GM12878 (cell line): ENCODE results near the gene ARHGAP15. TPM values are rescaled to one million over a fixed set of nuclear protein-coding genes. Genes with fewer than 3 reads are reported as not detected.

Experiments
- ATAC-seq: fragments of 200-7000 bp; cut with Tn5 transposase; 3 replicates; pipeline ENCODE4 v1.9.1; 2020; ENCODE audit warnings: mild to moderate bottlenecking, moderate library complexity
- BruUV-seq: library from RNA; stranded (reverse); fragments of 400-500 nt; replicated peaks from 2 replicates; lab custom pipeline; 2021; lab: Mats Ljungman, UMichigan
- CTCF ChIA-PET: fragments of 300-600 bp; sonication (Branson Sonifier 250); formaldehyde crosslinking; extraction: SDS; loops from one replicate; lab custom pipeline; 2021; ENCODE audit warnings: inconsistent platforms; lab: Yijun Ruan, JAX
- POLR2A ChIA-PET: fragments of 350-600 bp; formaldehyde crosslinking; extraction: SDS; loops from one replicate; lab custom pipeline; 2021; ENCODE audit warnings: inconsistent platforms; lab: Charles Lee
- RAD21 ChIA-PET: fragments of 300-600 bp; sonication (Branson Sonifier 250); formaldehyde crosslinking; loops from one replicate; lab custom pipeline; 2023; ENCODE audit warnings: antibody characterized with exemption; ENCODE audit not compliant: unreplicated experiment; lab: Charles Lee
- SMC1A ChIA-PET: fragments of 300-600 bp; sonication (Branson Sonifier 250); formaldehyde crosslinking; loops from one replicate; lab custom pipeline; 2023; ENCODE audit not compliant: unreplicated experiment, uncharacterized antibody; lab: Charles Lee
- DNase-seq: peaks from one replicate; pipeline ENCODE4 v3.0.0-alpha.2; 2011; ENCODE audit warnings: low read depth, low spot score
- FAIRE-seq: peaks from 3 replicates; lab custom pipeline; 2011; peaks lifted over from hg19 to GRCh38; lab: Jason Lieb, UNC
- H2AFZ ChIP-seq: 2 replicates; pipeline ENCODE4 v1.6.0; 2011; ENCODE audit warnings: low read depth, low read length, control low read depth; ENCODE audit not compliant: control insufficient read depth
- H3K27ac ChIP-seq: 2 replicates; pipeline ENCODE4 v1.5.1; 2011; ENCODE audit warnings: control low read depth; ENCODE audit not compliant: control insufficient read depth, insufficient read depth
- H3K27me3 ChIP-seq, 2 experiments: replicated peaks in 1 of 2; 2 replicates each; pipeline versions ENCODE4 v1.6.0 to v1.6.1; 2011; ENCODE audit warnings: low read length in 1 of 2; ENCODE audit not compliant: control insufficient read depth in 2 of 2, insufficient read depth in 2 of 2
- H3K36me3 ChIP-seq, 2 experiments: 2 replicates each; pipeline ENCODE4 v1.5.1; 2011; ENCODE audit warnings: low read length in 1 of 2; ENCODE audit not compliant: control insufficient read depth in 2 of 2, insufficient read depth in 2 of 2
- H3K4me1 ChIP-seq: 2 replicates; pipeline ENCODE4 v1.6.1; 2011; ENCODE audit warnings: mild to moderate bottlenecking, low read length, moderate library complexity, mixed read lengths; ENCODE audit not compliant: control insufficient read depth, insufficient read depth
- H3K4me2 ChIP-seq: 2 replicates; pipeline ENCODE4 v1.6.0; 2011; ENCODE audit warnings: control low read depth; ENCODE audit not compliant: control insufficient read depth, insufficient read depth
- H3K4me3 ChIP-seq: fragments of 200-600 bp; sonication (generic); 2 replicates; pipeline ENCODE4 v1.5.1; 2016
- H3K79me2 ChIP-seq: 2 replicates; pipeline ENCODE4 v1.6.0; 2011; ENCODE audit warnings: low read length; ENCODE audit not compliant: control insufficient read depth, insufficient read depth
- H3K9ac ChIP-seq: 2 replicates; pipeline ENCODE4 v1.8.0; 2011; ENCODE audit warnings: low read length, control low read depth, mixed read lengths; ENCODE audit not compliant: control insufficient read depth, insufficient read depth
- H3K9me3 ChIP-seq: replicated peaks from 3 replicates; pipeline ENCODE4 v1.5.1; 2011; ENCODE audit warnings: mild to moderate bottlenecking, low read length; ENCODE audit not compliant: control insufficient read depth, insufficient read depth
- H4K20me1 ChIP-seq: 2 replicates; pipeline ENCODE4 v1.6.0; 2011; ENCODE audit not compliant: control insufficient read depth, insufficient read depth
- JUNB ChIP-seq: IDR thresholded peaks from 2 replicates; pipeline ENCODE4 v1.6.1; 2016; ENCODE audit warnings: antibody characterized with exemption, mild to moderate bottlenecking
- RUNX3 ChIP-seq: IDR thresholded peaks from 2 replicates; pipeline ENCODE4 v1.6.1; 2012; ENCODE audit warnings: low read length, inconsistent platforms
- TCF12 ChIP-seq: IDR thresholded peaks from 2 replicates; pipeline ENCODE4 v1.6.1; 2011; ENCODE audit warnings: low read depth, mild to moderate bottlenecking, low read length
- in situ Hi-C: fragments of 300-500 bp; cut with MboI; formaldehyde crosslinking; loops from 9 replicates; pipeline ENCODE4 v1.14.3; 2018; ENCODE audit warnings: mixed read lengths
- intact Hi-C: fragments of 100-400 bp; cut with micrococcal nuclease; formaldehyde crosslinking; loops from one replicate; pipeline ENCODE4 v1.14.2; 2022; ENCODE audit not compliant: unreplicated experiment
- polyA plus RNA-seq, 11 experiments: library from polyadenylated mRNA; depleted of rRNA in 4 of 11; unstranded in 6 of 11; stranded (reverse) in 5 of 11; fragments of >200 nt; fragmentation: Nextera tagmentation in 4 of 11; fragmentation: Illumina TruSeq in 1 of 11; extraction: Ambion mirVana in 4 of 11; extraction: Trizol in 1 of 11; gene quantifications; 1 replicate in 1 of 11; 2 replicates in 10 of 11; pipeline versions ENCODE4 v1.2.1 to v1.2.3, GENCODE V29; 2011 to 2016; ENCODE audit warnings: inconsistent platforms in 2 of 11, missing spikeins in 2 of 11, low read depth in 1 of 11
- total RNA-seq, 4 experiments: library from RNA; depleted of rRNA in 3 of 4; stranded (reverse); fragments of >200 nt in 3 of 4; fragmentation: Illumina TruSeq in 1 of 4; extraction: Trizol in 1 of 4; gene quantifications; 2 replicates each; pipeline versions ENCODE4 v1.2.1 to v1.2.3, GENCODE V29; 2013 to 2021
- TF ChIP-seq, protein P1 (sequence below): IDR thresholded peaks from 2 replicates; pipeline ENCODE4 v1.6.1; 2011; ENCODE audit warnings: borderline replicate concordance, low read depth, mild to moderate bottlenecking, moderate library complexity, mixed read lengths, low read length; ENCODE audit not compliant: insufficient read depth; ENCODE audit errors: extremely low read length
- TF ChIP-seq, protein P2 (sequence below): IDR thresholded peaks from 2 replicates; pipeline ENCODE4 v1.6.1; 2011; ENCODE audit warnings: mild to moderate bottlenecking, low read depth, low read length, moderate library complexity; ENCODE audit not compliant: insufficient replicate concordance

The ARHGAP15 gene
- total and polyA plus RNA-seq, 10 of the 15 experiments (the other 5 are each of a cell fraction or from before 2014, with no cell fraction given): 38.0 to 92.6 (median 66.7) TPM

GRCh38 chr2:143255899-143256298 lies 126.7 kb downstream of the ARHGAP15 start:
- DNase-seq (no peak), FAIRE-seq (no peak), ATAC-seq (peak; percentile 64)
- Histone ChIP-seq H2AFZ (no peak overlapping the region), H4K20me1 (no peaks in the 10 kb centered on the region), H3K4me3 (no peak overlapping the region), H3K9ac (no peak overlapping the region), H3K4me2 (peak overlapping the region; percentile 47), H3K36me3 (no peaks in the 10 kb centered on the region), H3K79me2 (no peaks in the 10 kb centered on the region; the same call in 1 of the 2 replicates), H3K9me3 (no peaks in the 10 kb centered on the region), H3K27me3 (no peaks in the 10 kb centered on the region), H3K4me1 (peaks cover 12% of the 10 kb centered on the region; the same call in 1 of the 2 replicates), H3K27ac (peak overlapping the region; percentile 13; the same call in 1 of the 2 replicates)
- TF ChIP-seq, protein P1, sequence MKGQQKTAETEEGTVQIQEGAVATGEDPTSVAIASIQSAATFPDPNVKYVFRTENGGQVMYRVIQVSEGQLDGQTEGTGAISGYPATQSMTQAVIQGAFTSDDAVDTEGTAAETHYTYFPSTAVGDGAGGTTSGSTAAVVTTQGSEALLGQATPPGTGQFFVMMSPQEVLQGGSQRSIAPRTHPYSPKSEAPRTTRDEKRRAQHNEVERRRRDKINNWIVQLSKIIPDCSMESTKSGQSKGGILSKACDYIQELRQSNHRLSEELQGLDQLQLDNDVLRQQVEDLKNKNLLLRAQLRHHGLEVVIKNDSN: no peak
- TF ChIP-seq TCF12: no peak
- peak; percentile 50; the same call in 1 of the 2 replicates for TF ChIP-seq RUNX3
- TF ChIP-seq, protein P2, sequence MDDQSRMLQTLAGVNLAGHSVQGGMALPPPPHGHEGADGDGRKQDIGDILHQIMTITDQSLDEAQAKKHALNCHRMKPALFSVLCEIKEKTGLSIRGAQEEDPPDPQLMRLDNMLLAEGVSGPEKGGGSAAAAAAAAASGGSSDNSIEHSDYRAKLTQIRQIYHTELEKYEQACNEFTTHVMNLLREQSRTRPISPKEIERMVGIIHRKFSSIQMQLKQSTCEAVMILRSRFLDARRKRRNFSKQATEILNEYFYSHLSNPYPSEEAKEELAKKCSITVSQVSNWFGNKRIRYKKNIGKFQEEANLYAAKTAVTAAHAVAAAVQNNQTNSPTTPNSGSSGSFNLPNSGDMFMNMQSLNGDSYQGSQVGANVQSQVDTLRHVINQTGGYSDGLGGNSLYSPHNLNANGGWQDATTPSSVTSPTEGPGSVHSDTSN: no peak
- TF ChIP-seq JUNB: 0 out of 2 replicates have a peak, but pooled peaks have one; percentile 16
- ChIA-PET CTCF (interaction anchor here (1.0 to 8.6 kb wide), 11 partner anchors 9 to 221 kb away, joined by 3 to 187 read pairs (median 5); no protein-coding TSS in a partner anchor), SMC1A (interaction anchor here (0.8 to 8.7 kb wide), 6 partner anchors 9 to 144 kb away, joined by 3 to 164 read pairs (median 6); no protein-coding TSS in a partner anchor), POLR2A (no interaction called here), RAD21 (interaction anchor here (9.5 kb wide), 1 partner anchor 144 kb away, joined by 115 read pairs; no protein-coding TSS in a partner anchor)
- BruUV-seq: no TSS peak
- in situ Hi-C loops: loop anchor here (5.0 kb wide), 1 partner anchor 144 kb away; no protein-coding TSS in a partner anchor
- intact Hi-C loops: no loop called here
